Coronary artery (tissue), 2 donors: ENCODE results near the gene CCDC187.

ENCODE experiments used
- DNase-seq: peaks from one replicate; pipeline ENCODE4 v3.0.0-alpha.2; 2017; ENCODE audit warnings: low spot score
- H3K27ac ChIP-seq, 2 donors: fragments of 200-600 bp; sonication (generic); one replicate each; pipeline ENCODE4 v1.5.1; 2016 to 2019
- H3K4me3 ChIP-seq: fragments of 200-600 bp; sonication (generic); 2 replicates; pipeline ENCODE4 v1.5.1; 2016; ENCODE audit warnings: mild to moderate bottlenecking, moderate library complexity
- CTCF ChIP-seq: fragments of 200-600 bp; sonication (generic); IDR thresholded peaks from one replicate; pipeline ENCODE4 v1.5.1; 2019; ENCODE audit warnings: antibody characterized with exemption

Gene CCDC187

DNA sequence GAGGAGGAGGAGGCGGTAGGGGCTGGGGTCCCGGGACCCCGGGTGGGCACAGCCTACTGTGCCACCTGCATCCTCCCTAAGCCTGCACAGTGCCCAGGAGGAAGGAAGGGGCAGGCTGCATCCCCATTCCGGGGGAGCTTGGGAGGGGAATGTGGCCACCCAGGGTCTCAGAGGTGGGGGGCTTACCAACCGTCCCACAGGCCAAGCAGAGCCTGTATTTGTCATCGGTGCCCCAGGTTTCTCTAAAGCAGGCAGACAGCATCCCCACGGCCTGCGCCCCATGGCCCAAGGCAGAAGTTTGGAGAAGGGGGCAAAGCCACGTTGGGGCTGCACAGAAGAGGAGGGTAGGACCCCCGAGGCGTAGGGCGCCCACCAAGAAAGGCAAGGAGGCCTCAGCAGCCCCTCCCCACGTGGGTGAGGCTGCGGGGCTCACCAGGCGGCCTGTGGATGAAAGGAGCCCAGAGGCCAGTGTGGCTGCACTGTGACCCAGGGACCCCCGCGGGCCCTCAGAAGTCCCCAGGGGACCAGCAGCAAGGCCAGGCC, 22.9 kb upstream of the CCDC187 start:
- H3K4me3 ChIP-seq = peak overlapping the region; percentile 82
- DNase-seq = no peak
- TF ChIP-seq CTCF = no peak
- peak overlapping the region; percentile 68 to 87 for H3K27ac ChIP-seq

- DNase-seq = no peak
- peak overlapping the region; percentile 82 for H3K4me3 ChIP-seq
- TF ChIP-seq CTCF = no peak
- H3K27ac ChIP-seq = peak overlapping the region; percentile 68 to 87
Measured at GRCh38 chr9:136326061-136326760, 22.3 kb upstream of the CCDC187 start.

- DNase-seq = no peak
- H3K4me3 ChIP-seq = no peak overlapping the region
- no peak for TF ChIP-seq CTCF
- peak overlapping the region in 1 of 2 donors; percentile 87 for H3K27ac ChIP-seq
Measured at GRCh38 chr9:136325358-136325757, 21.5 kb upstream of the CCDC187 start.

GRCh38 chr9:136324501-136325300, 20.8 kb upstream of the CCDC187 start:
- DNase-seq = no peak
- Histone ChIP-seq H3K4me3 (no peak overlapping the region), H3K27ac (no peak overlapping the region)
- no peak for TF ChIP-seq CTCF

GRCh38 chr9:136323371-136323789, 19.5 kb upstream of the CCDC187 start:
- no peak for TF ChIP-seq CTCF
- no peak overlapping the region for H3K27ac ChIP-seq
- H3K4me3 ChIP-seq = no peak overlapping the region
- DNase-seq = no peak

DNA sequence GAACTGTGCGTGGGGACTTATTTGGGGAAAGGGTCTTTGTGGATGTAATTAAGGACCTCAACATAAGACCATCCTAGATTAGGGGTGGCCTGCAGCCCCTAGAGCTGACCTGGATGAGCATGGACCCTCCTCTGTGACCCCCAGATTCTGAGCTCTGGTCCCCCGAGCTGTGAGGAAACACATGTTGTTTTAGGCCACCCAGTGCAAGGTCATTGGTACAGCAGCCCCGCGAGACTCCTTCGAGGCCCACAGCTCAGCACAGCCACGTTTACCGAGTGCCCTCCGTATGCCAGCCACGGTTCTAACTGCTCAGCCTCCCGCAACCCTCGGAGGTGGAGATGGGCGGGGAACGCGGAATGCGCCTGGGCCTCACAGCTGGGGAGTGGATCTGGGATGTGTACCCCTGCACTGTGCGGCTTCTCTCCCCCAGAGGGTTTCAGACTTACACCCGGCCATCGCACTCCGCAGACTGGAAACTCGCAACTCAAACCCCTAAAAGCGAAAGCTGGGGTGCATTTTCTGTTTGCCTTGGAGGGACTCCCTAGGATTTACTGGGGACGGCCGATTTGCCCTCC, 18.9 kb upstream of the CCDC187 start:
- Histone ChIP-seq H3K27ac (no peak overlapping the region), H3K4me3 (no peak overlapping the region)
- no peak for DNase-seq
- TF ChIP-seq CTCF = no peak
